OCI-LY1 (cell line): ENCODE data around the gene NAA16.

Experiments used
- CTCF ChIP-seq: fragments of 200-600 bp; sonication (generic), shearing (Covaris generic); IDR thresholded peaks from 2 replicates; pipeline ENCODE4 v1.5.1; 2017; ENCODE audit warnings: mild to moderate bottlenecking, antibody characterized with exemption, low read length, moderate library complexity, mixed read lengths
- EZH2 ChIP-seq: fragments of 200-600 bp; sonication (generic), shearing (Covaris generic); IDR thresholded peaks from 2 replicates; pipeline ENCODE4 v1.8.0; 2017; ENCODE audit warnings: borderline replicate concordance, mixed run types, mild to moderate bottlenecking, antibody characterized with exemption, low read length, moderate library complexity, mixed read lengths

- TF ChIP-seq CTCF = no peak
- no peak for TF ChIP-seq EZH2
Observed at GRCh38 chr13:41420146-41420545, 109.1 kb downstream of the NAA16 start.
